IMR-90 (cell line): ENCODE data around the gene ELANE. TPM values are rescaled to one million over a fixed set of nuclear protein-coding genes. Genes with fewer than 3 reads are reported as not detected.

Source experiments
- ATAC-seq: fragments of 200-7000 bp; cut with Tn5 transposase; 2 replicates; pipeline ENCODE4 v1.9.1; 2020; ENCODE audit warnings: low read depth, mild to moderate bottlenecking, moderate library complexity
- BruUV-seq: library from RNA; stranded (reverse); fragments of 400-500 nt; replicated peaks from 2 replicates; lab custom pipeline; 2021; lab: Mats Ljungman, UMichigan
- CTCF ChIA-PET: fragments of 300-600 bp; formaldehyde crosslinking; extraction: SDS; loops from one replicate; lab custom pipeline; 2021; ENCODE audit warnings: antibody characterized with exemption; lab: Yijun Ruan, JAX
- POLR2A ChIA-PET: fragments of 300-600 bp; sonication (Branson Sonifier 250); formaldehyde crosslinking; loops from one replicate; lab custom pipeline; 2022; ENCODE audit warnings: antibody characterized with exemption; ENCODE audit not compliant: unreplicated experiment; lab: Charles Lee
- DNase-seq: peaks from one replicate; pipeline ENCODE4 v3.0.0; 2013
- H2AFZ ChIP-seq: replicated peaks from 2 replicates; pipeline ENCODE3; 2013; ENCODE audit warnings: low read length, mild to moderate bottlenecking; ENCODE audit not compliant: poor library complexity
- H2AK5ac ChIP-seq: 2 replicates; pipeline ENCODE4 v1.6.1; 2013; ENCODE audit warnings: low read depth, low read length, inconsistent platforms
- H2AK9ac ChIP-seq: replicated peaks from 2 replicates; pipeline ENCODE3; 2013; ENCODE audit warnings: mild to moderate bottlenecking, low read depth, low read length, moderate library complexity; ENCODE audit not compliant: poor library complexity
- H2BK120ac ChIP-seq: 2 replicates; pipeline ENCODE4 v1.6.1; 2013; ENCODE audit warnings: low read depth, low read length, inconsistent platforms
- H2BK15ac ChIP-seq: 3 replicates; pipeline ENCODE4 v1.6.1; 2013; ENCODE audit warnings: low read depth, low read length, inconsistent platforms
- H2BK20ac ChIP-seq: 2 replicates; pipeline ENCODE4 v1.6.1; 2013; ENCODE audit warnings: low read depth, mild to moderate bottlenecking, inconsistent platforms, low read length, moderate library complexity
- H2BK5ac ChIP-seq: 2 replicates; pipeline ENCODE4 v1.6.1; 2013; ENCODE audit warnings: mild to moderate bottlenecking, low read depth, low read length, inconsistent platforms; ENCODE audit not compliant: poor library complexity, severe bottlenecking
- H3K14ac ChIP-seq: replicated peaks from 2 replicates; pipeline ENCODE4 v1.6.1; 2013; ENCODE audit warnings: low read depth, low read length, inconsistent platforms
- H3K18ac ChIP-seq: 2 replicates; pipeline ENCODE4 v1.6.1; 2013; ENCODE audit warnings: low read depth, low read length, control low read depth
- H3K23ac ChIP-seq: 2 replicates; pipeline ENCODE4 v1.6.1; 2013; ENCODE audit warnings: low read depth, low read length, inconsistent platforms
- H3K27ac ChIP-seq: 2 replicates; pipeline ENCODE4 v1.5.1; 2013; ENCODE audit warnings: mild to moderate bottlenecking, control low read depth, low read length; ENCODE audit not compliant: insufficient read depth
- H3K27me3 ChIP-seq: 2 replicates; pipeline ENCODE4 v1.6.1; 2013; ENCODE audit warnings: low read length; ENCODE audit not compliant: control insufficient read depth, insufficient read depth
- H3K36me3 ChIP-seq: 2 replicates; pipeline ENCODE4 v1.6.1; 2013; ENCODE audit warnings: low read length, mixed read lengths; ENCODE audit not compliant: control insufficient read depth, insufficient read depth
- H3K4ac ChIP-seq: 2 replicates; pipeline ENCODE4 v1.6.1; 2013; ENCODE audit warnings: low read depth, low read length, inconsistent platforms
- H3K4me1 ChIP-seq: 2 replicates; pipeline ENCODE4 v1.6.1; 2013; ENCODE audit warnings: low read length, mixed read lengths; ENCODE audit not compliant: control insufficient read depth, insufficient read depth
- H3K4me2 ChIP-seq: 2 replicates; pipeline ENCODE4 v1.6.1; 2013; ENCODE audit warnings: low read depth, mild to moderate bottlenecking, control low read depth, low read length, moderate library complexity
- H3K4me3 ChIP-seq: 2 replicates; pipeline ENCODE4 v1.5.1; 2013; ENCODE audit warnings: low read depth, mild to moderate bottlenecking, control low read depth, low read length, moderate library complexity; ENCODE audit not compliant: insufficient read depth
- H3K56ac ChIP-seq: 2 replicates; pipeline ENCODE4 v1.6.1; 2013; ENCODE audit warnings: low read length, inconsistent platforms; ENCODE audit not compliant: insufficient read depth; ENCODE audit errors: extremely low read depth
- H3K79me1 ChIP-seq, 2 experiments: 2 replicates each; pipeline ENCODE4 v1.6.1; 2013; ENCODE audit warnings: low read length in 2 of 2, inconsistent platforms in 1 of 2, low read depth in 1 of 2
- H3K9ac ChIP-seq: 2 replicates; pipeline ENCODE4 v1.6.1; 2013; ENCODE audit warnings: low read depth, low read length, control low read depth
- H3K9me1 ChIP-seq: 2 replicates; pipeline ENCODE4 v1.6.1; 2013; ENCODE audit warnings: low read length, inconsistent platforms; ENCODE audit not compliant: insufficient read depth
- H3K9me3 ChIP-seq: 2 replicates; pipeline ENCODE4 v1.6.1; 2013; ENCODE audit warnings: low read length; ENCODE audit not compliant: control insufficient read depth, insufficient read depth
- H4K20me1 ChIP-seq: 2 replicates; pipeline ENCODE4 v1.6.1; 2013; ENCODE audit warnings: low read length, inconsistent platforms; ENCODE audit not compliant: insufficient read depth
- H4K5ac ChIP-seq: 2 replicates; pipeline ENCODE4 v1.6.1; 2013; ENCODE audit warnings: mild to moderate bottlenecking, low read depth, low read length, control low read depth
- H4K8ac ChIP-seq, 2 experiments: 2 replicates each; pipeline ENCODE4 v1.6.1; 2013; ENCODE audit warnings: low read depth in 2 of 2, low read length in 2 of 2, control low read depth in 1 of 2, inconsistent platforms in 1 of 2
- H4K91ac ChIP-seq: 2 replicates; pipeline ENCODE4 v1.6.1; 2013; ENCODE audit warnings: low read depth, low read length, inconsistent platforms; ENCODE audit not compliant: insufficient read depth
- BHLHE40 ChIP-seq: fragments of 150-350 bp; IDR thresholded peaks from 2 replicates; pipeline ENCODE4 v1.6.1; 2016; ENCODE audit warnings: mild to moderate bottlenecking, low read depth, low read length
- CEBPB ChIP-seq: IDR thresholded peaks from 2 replicates; pipeline ENCODE4 v1.6.1; 2012; ENCODE audit warnings: low read depth, low read length, improper control_type of control experiment
- CHD1 ChIP-seq: IDR thresholded peaks from 2 replicates; pipeline ENCODE4 v1.6.1; 2012; ENCODE audit warnings: low read depth, low read length, improper control_type of control experiment
- ELK1 ChIP-seq: fragments of 150-350 bp; IDR thresholded peaks from 2 replicates; pipeline ENCODE4 v1.6.1; 2016; ENCODE audit warnings: low read depth, mild to moderate bottlenecking, low read length, moderate library complexity, borderline replicate concordance
- FOS ChIP-seq: fragments of 150-350 bp; IDR thresholded peaks from 2 replicates; pipeline ENCODE4 v1.6.1; 2016; ENCODE audit warnings: low read depth, low read length
- MAFK ChIP-seq: IDR thresholded peaks from 2 replicates; pipeline ENCODE4 v1.6.1; 2012; ENCODE audit warnings: low read depth, low read length, improper control_type of control experiment
- MAZ ChIP-seq: IDR thresholded peaks from 2 replicates; pipeline ENCODE4 v1.6.1; 2012; ENCODE audit warnings: low read depth, mild to moderate bottlenecking, low read length, improper control_type of control experiment, moderate library complexity, borderline replicate concordance
- MXI1 ChIP-seq: IDR thresholded peaks from 2 replicates; pipeline ENCODE4 v1.6.1; 2012; ENCODE audit warnings: low read depth, mild to moderate bottlenecking, low read length, moderate library complexity, borderline replicate concordance
- NFE2L2 ChIP-seq: fragments of 150-350 bp; IDR thresholded peaks from 2 replicates; pipeline ENCODE4 v1.6.1; 2016; ENCODE audit warnings: low read depth, mild to moderate bottlenecking, low read length
- POLR2A ChIP-seq: IDR thresholded peaks from 2 replicates; pipeline ENCODE4 v1.6.1; 2012; ENCODE audit warnings: mild to moderate bottlenecking, low read depth, low read length
- RAD21 ChIP-seq: IDR thresholded peaks from 2 replicates; pipeline ENCODE4 v1.6.1; 2012; ENCODE audit warnings: low read length, improper control_type of control experiment
- RCOR1 ChIP-seq: IDR thresholded peaks from 2 replicates; pipeline ENCODE4 v1.6.1; 2012; ENCODE audit warnings: mild to moderate bottlenecking, low read length, improper control_type of control experiment; ENCODE audit not compliant: insufficient replicate concordance
- RFX5 ChIP-seq: IDR thresholded peaks from 2 replicates; pipeline ENCODE4 v1.8.0; 2012; ENCODE audit warnings: low read depth, mild to moderate bottlenecking, low read length, moderate library complexity
- SMC3 ChIP-seq: fragments of 150-350 bp; IDR thresholded peaks from 2 replicates; pipeline ENCODE4 v1.6.1; 2016; ENCODE audit warnings: low read depth, mild to moderate bottlenecking, antibody characterized with exemption, low read length, moderate library complexity
- WGBS, 2 experiments: methylation state at CpG; one replicate each; pipeline versions ENCODE4 v1.1.5 to v1.1.7; 2013; ENCODE audit warnings: missing lambda C conversion rate in 2 of 2; ENCODE audit not compliant: insufficient read length in 1 of 2; ENCODE audit errors: extremely low coverage in 2 of 2; 5-methylcytosine and 5-hydroxymethylcytosine counted together
- dilution Hi-C: fragments of 300-500 bp; cut with HindIII; formaldehyde crosslinking; loops from one replicate; pipeline ENCODE4 v1.14.3; 2018; ENCODE audit warnings: low sequenced_read_pairs; ENCODE audit not compliant: unreplicated experiment
- in situ Hi-C: fragments of 300-500 bp; cut with MboI; formaldehyde crosslinking; loops from 3 replicates; pipeline ENCODE4 v1.14.3; 2019; ENCODE audit warnings: low sequenced_read_pairs, inconsistent platforms, mixed read lengths
- intact Hi-C: fragments of 100-400 bp; cut with micrococcal nuclease; formaldehyde crosslinking; loops from 2 replicates; pipeline ENCODE4 v1.10.0; 2022
- polyA plus RNA-seq, 3 experiments: library from polyadenylated mRNA; depleted of rRNA; stranded (reverse); fragments of >200 nt; gene quantifications; 2 replicates each; pipeline ENCODE4 v1.2.3, GENCODE V29; 2012; ENCODE audit warnings: low replicate concordance in 1 of 3
- total RNA-seq: library from RNA; depleted of rRNA; stranded (reverse); fragments of >200 nt; gene quantifications from 2 replicates; pipeline ENCODE4 v1.2.3, GENCODE V29; 2012
- TF ChIP-seq, protein P1 (sequence below): fragments of 150-350 bp; IDR thresholded peaks from 2 replicates; pipeline ENCODE4 v1.6.1; 2017; ENCODE audit warnings: mild to moderate bottlenecking, antibody characterized with exemption, low read length, low read depth
- TF ChIP-seq, protein P2 (sequence below): conservative IDR thresholded peaks from 2 replicates; pipeline ENCODE4 v1.5.1; 2012; ENCODE audit warnings: mild to moderate bottlenecking, low read depth, low read length, improper control_type of control experiment

ELANE gene
- total and polyA plus RNA-seq, 2 of the 4 experiments (the other 2 are of a cell fraction), result 0.27 TPM; not detected in 1

DNA sequence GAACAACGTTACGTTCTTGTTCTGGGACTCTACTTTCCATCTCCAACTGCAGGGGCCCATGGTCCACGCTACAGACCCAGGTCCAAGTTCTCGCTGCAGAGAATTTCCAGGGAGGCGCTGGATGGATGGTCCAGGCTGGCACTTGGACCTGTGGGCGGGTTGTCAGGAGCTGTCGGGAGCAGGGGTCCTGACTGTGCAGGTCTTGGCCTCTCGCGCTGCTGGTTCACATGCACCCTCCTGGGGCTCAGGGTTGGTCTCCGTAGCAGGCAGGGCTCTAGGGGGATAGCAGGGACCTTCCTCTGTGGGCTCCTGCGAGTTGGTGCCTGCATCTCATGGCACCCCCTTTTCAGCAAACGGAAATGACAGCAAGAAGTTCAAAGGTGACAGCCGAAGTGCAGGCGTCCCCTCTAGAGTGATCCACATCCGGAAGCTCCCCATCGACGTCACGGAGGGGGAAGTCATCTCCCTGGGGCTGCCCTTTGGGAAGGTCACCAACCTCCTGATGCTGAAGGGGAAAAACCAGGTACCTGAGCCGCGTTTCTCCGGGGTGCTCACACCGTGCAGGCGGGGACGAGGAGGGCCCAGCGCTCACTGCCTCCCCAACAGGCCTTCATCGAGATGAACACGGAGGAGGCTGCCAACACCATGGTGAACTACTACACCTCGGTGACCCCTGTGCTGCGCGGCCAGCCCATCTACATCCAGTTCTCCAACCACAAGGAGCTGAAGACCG lies 48.3 kb upstream of the ELANE start:
- H3K9ac ChIP-seq, result no peak overlapping the region
- H4K20me1 ChIP-seq, result peaks cover 100% of the 10 kb centered on the region
- no peak overlapping the region for H2AFZ ChIP-seq
- dilution Hi-C loops, result no loop called here
- intact Hi-C loops, result no loop called here
- 93% methylated on average over 10 of the region's 31 CpGs; no CpG with 5 or more reads in 1 of the 2 experiments for WGBS, 2 experiments
- no peak overlapping the region for H2AK9ac ChIP-seq
- in situ Hi-C loops, result no loop called here
- H3K4me3 ChIP-seq, result no peak overlapping the region
- no peak overlapping the region for H2AK5ac ChIP-seq
- ChIA-PET POLR2A (no interaction called here), CTCF (no interaction called here)
- no peak overlapping the region for H2BK20ac ChIP-seq
- H3K79me1 ChIP-seq, result peaks cover 3 to 42% of the 10 kb centered on the region in 2 experiments
- no peak overlapping the region for H3K27ac ChIP-seq
- H3K14ac ChIP-seq, result no peak overlapping the region
- peaks cover 30% of the 10 kb centered on the region for H3K4me1 ChIP-seq
- no peak overlapping the region for H3K56ac ChIP-seq
- TF ChIP-seq MAFK, result no peak
- TF ChIP-seq ELK1, result no peak
- TF ChIP-seq BHLHE40, result no peak
- TF ChIP-seq FOS, result no peak
- no peak for TF ChIP-seq SMC3
- no peak for TF ChIP-seq MAZ
- TF ChIP-seq POLR2A, result no peak
- TF ChIP-seq, protein P1, sequence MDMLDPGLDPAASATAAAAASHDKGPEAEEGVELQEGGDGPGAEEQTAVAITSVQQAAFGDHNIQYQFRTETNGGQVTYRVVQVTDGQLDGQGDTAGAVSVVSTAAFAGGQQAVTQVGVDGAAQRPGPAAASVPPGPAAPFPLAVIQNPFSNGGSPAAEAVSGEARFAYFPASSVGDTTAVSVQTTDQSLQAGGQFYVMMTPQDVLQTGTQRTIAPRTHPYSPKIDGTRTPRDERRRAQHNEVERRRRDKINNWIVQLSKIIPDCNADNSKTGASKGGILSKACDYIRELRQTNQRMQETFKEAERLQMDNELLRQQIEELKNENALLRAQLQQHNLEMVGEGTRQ, result no peak
- TF ChIP-seq RAD21, result no peak
- no peak for TF ChIP-seq NFE2L2
- TF ChIP-seq CEBPB, result no peak
- TF ChIP-seq CHD1, result no peak
- TF ChIP-seq, protein P2, sequence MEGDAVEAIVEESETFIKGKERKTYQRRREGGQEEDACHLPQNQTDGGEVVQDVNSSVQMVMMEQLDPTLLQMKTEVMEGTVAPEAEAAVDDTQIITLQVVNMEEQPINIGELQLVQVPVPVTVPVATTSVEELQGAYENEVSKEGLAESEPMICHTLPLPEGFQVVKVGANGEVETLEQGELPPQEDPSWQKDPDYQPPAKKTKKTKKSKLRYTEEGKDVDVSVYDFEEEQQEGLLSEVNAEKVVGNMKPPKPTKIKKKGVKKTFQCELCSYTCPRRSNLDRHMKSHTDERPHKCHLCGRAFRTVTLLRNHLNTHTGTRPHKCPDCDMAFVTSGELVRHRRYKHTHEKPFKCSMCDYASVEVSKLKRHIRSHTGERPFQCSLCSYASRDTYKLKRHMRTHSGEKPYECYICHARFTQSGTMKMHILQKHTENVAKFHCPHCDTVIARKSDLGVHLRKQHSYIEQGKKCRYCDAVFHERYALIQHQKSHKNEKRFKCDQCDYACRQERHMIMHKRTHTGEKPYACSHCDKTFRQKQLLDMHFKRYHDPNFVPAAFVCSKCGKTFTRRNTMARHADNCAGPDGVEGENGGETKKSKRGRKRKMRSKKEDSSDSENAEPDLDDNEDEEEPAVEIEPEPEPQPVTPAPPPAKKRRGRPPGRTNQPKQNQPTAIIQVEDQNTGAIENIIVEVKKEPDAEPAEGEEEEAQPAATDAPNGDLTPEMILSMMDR, result no peak
- TF ChIP-seq MXI1, result no peak
- TF ChIP-seq RCOR1, result no peak
- no peak for TF ChIP-seq RFX5
- no TSS peak for BruUV-seq
- no peak overlapping the region for H3K4me2 ChIP-seq
- H3K23ac ChIP-seq, result no peak overlapping the region
- H3K9me3 ChIP-seq, result no peaks in the 10 kb centered on the region
- no peak overlapping the region for H2BK15ac ChIP-seq
- H3K4ac ChIP-seq, result no peak overlapping the region
- H4K91ac ChIP-seq, result no peak overlapping the region
- no peak overlapping the region for H4K8ac ChIP-seq
- no peak overlapping the region for H3K18ac ChIP-seq
- H3K27me3 ChIP-seq, result no peaks in the 10 kb centered on the region
- no peak overlapping the region for H4K5ac ChIP-seq
- no peak overlapping the region for H2BK120ac ChIP-seq
- ATAC-seq, result no peak
- no peak overlapping the region for H2BK5ac ChIP-seq
- no peak for DNase-seq
- H3K9me1 ChIP-seq, result peaks cover 11% of the 10 kb centered on the region; the same call in 1 of the 2 replicates
- H3K36me3 ChIP-seq, result peaks cover 79% of the 10 kb centered on the region
